ENCODE measurements around the gene SLC6A19.

SLC6A19 gene

GRCh38 chr5:1211701-1212100 is 10.3 kb downstream of the SLC6A19 start:
- no peak for DNase-seq

- no peak for DNase-seq
Observed at GRCh38 chr5:1212271-1212670, 10.9 kb downstream of the SLC6A19 start.

- DNase-seq: no peak
Observed at GRCh38 chr5:1212881-1213280, 11.5 kb downstream of the SLC6A19 start.

GRCh38 chr5:1213508-1214162 is 12.2 kb downstream of the SLC6A19 start:
- no peak for DNase-seq

GRCh38 chr5:1214163-1214935 is 13.0 kb downstream of the SLC6A19 start:
- no peak for DNase-seq

- DNase-seq: no peak
Observed at GRCh38 chr5:1214936-1215220, 13.5 kb downstream of the SLC6A19 start.

- no peak for DNase-seq
Observed at GRCh38 chr5:1215320-1216096, 14.1 kb downstream of the SLC6A19 start.

GRCh38 chr5:1216211-1216917 is 15.0 kb downstream of the SLC6A19 start:
- no peak for DNase-seq

GRCh38 chr5:1216918-1217295 is 15.5 kb downstream of the SLC6A19 start:
- DNase-seq: no peak

- DNase-seq: no peak
Observed at GRCh38 chr5:1217596-1218206, 16.3 kb downstream of the SLC6A19 start.

- no peak for DNase-seq
Observed at GRCh38 chr5:1218351-1219080, 17.1 kb downstream of the SLC6A19 start.

- no peak for DNase-seq
Observed at GRCh38 chr5:1219098-1219767, 17.8 kb downstream of the SLC6A19 start.

- no peak for DNase-seq
Observed at GRCh38 chr5:1219768-1220100, 18.3 kb downstream of the SLC6A19 start.

GRCh38 chr5:1220351-1220750 is 19.0 kb downstream of the SLC6A19 start:
- no peak for DNase-seq

GRCh38 chr5:1220831-1221230 is 19.4 kb downstream of the SLC6A19 start:
- DNase-seq: no peak

GRCh38 chr5:1221721-1222120 is 20.3 kb downstream of the SLC6A19 start:
- no peak for DNase-seq

GRCh38 chr5:1222147-1222546 is 20.8 kb downstream of the SLC6A19 start:
- no peak for DNase-seq

GRCh38 chr5:1222621-1223277 is 21.4 kb downstream of the SLC6A19 start:
- no peak for DNase-seq

GRCh38 chr5:1223278-1223670 is 21.9 kb downstream of the SLC6A19 start:
- no peak for DNase-seq

GRCh38 chr5:1224631-1225030 is 23.2 kb downstream of the SLC6A19 start:
- DNase-seq: no peak

GRCh38 chr5:1225081-1225480 is 23.7 kb downstream of the SLC6A19 start, which contains the start of gene SLC6A18:
Gene SLC6A18, plus strand, starts transcription at chr5:1225381. Its CDS starts 97 bp downstream, at chr5:1225478.
- no peak for DNase-seq
